ENCODE results near the gene MAGI2. TPM values are rescaled to one million over a fixed set of nuclear protein-coding genes. Genes with fewer than 3 reads are reported as not detected.

The MAGI2 gene
- polyA plus RNA-seq, 1 experiment = 0.81 TPM

DNA sequence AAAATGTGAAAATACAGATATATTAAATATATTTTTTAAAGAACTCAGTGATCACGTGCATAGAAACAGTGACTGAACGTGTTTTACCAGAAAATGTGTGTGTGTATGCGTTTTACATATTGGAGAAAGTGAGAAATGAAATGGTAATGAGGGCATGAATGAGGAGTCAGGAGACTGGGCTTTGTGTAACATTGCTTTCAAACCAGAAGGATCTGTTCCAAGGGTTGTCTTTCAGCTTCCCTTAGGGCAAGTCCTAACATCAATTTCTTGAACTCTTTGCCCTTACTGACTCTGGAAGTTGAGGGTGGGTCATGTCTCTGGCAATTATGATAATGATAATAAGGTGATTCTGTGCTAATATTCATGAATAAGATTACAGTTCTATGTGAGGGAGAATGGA lies 1097.6 kb downstream of the MAGI2 start:
- POLR2A ChIA-PET = interaction anchor here (0.6 kb wide), 1 partner anchor 109 kb away, joined by 5 read pairs; no protein-coding TSS in a partner anchor
- no peak for DNase-seq (ENCODE audit: low read depth)
- Histone ChIP-seq H3K27me3 (ENCODE audit: control insufficient read depth, insufficient read depth, low read length) (no peaks in the 10 kb centered on the region), H3K4me3 (ENCODE audit: low read depth, low read length) (no peak overlapping the region), H3K36me3 (ENCODE audit: control insufficient read depth, insufficient read depth, low read length) (no peaks in the 10 kb centered on the region)
- CTCF ChIA-PET = no interaction called here
- TF ChIP-seq, protein P1, sequence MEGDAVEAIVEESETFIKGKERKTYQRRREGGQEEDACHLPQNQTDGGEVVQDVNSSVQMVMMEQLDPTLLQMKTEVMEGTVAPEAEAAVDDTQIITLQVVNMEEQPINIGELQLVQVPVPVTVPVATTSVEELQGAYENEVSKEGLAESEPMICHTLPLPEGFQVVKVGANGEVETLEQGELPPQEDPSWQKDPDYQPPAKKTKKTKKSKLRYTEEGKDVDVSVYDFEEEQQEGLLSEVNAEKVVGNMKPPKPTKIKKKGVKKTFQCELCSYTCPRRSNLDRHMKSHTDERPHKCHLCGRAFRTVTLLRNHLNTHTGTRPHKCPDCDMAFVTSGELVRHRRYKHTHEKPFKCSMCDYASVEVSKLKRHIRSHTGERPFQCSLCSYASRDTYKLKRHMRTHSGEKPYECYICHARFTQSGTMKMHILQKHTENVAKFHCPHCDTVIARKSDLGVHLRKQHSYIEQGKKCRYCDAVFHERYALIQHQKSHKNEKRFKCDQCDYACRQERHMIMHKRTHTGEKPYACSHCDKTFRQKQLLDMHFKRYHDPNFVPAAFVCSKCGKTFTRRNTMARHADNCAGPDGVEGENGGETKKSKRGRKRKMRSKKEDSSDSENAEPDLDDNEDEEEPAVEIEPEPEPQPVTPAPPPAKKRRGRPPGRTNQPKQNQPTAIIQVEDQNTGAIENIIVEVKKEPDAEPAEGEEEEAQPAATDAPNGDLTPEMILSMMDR (IDR thresholded peaks at IDR 0.05; ENCODE audit: insufficient read depth, low read depth, low read length) = no peak

DNA sequence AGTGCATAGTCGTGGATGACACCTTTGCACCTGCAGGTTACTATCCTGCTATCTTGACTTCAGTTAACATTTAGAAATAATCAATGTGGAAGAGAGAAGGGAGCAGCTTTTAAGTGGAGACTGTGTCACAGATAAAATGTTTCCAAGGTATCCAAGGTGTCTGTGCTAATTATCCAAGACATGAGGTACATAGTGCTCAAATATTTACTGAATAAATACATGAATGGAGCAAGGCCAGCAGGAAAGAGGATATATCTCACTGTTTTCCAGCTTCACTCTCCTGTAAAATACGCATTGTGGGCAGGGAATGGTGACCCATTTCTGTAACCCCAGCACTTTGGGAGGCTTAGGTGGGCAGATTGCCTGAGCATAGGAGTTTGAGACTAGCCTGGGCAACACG lies 1102.5 kb downstream of the MAGI2 start:
- Histone ChIP-seq H3K27me3 (ENCODE audit: control insufficient read depth, insufficient read depth, low read length) (no peaks in the 10 kb centered on the region), H3K36me3 (ENCODE audit: control insufficient read depth, insufficient read depth, low read length) (no peaks in the 10 kb centered on the region), H3K4me3 (ENCODE audit: low read depth, low read length) (no peak overlapping the region)
- POLR2A ChIA-PET = no interaction called here
- TF ChIP-seq, protein P1 (IDR thresholded peaks at IDR 0.05; ENCODE audit: insufficient read depth, low read depth, low read length) = no peak
- CTCF ChIA-PET = no interaction called here
- no peak for DNase-seq (ENCODE audit: low read depth)

DNA sequence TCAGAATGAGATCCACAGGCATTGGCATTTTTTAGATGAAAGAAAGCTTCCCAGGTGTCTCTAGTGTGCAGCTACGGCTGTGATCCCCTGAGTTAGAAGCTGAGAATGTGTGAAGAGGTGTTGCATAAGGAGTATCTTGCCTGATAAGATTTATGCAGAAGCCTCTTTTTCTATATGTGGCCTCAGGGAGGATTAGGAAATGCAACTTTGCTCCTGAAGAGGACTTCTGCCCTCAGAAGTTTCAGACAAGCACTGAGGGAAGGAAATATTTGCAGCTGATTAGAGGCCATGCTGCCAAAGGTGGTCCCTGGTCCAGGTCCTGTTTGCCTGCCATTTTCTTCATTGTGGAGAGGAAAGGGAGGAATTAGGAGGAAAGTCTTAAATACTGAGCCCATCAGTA lies 1103.1 kb downstream of the MAGI2 start:
- no peaks in the 10 kb centered on the region for H3K27me3 ChIP-seq (ENCODE audit: control insufficient read depth, insufficient read depth, low read length)
- CTCF ChIA-PET = interaction anchor here (2.0 kb wide), 1 partner anchor 26 kb away, joined by 7 read pairs; no protein-coding TSS in a partner anchor
- no peak for DNase-seq (ENCODE audit: low read depth)

DNA sequence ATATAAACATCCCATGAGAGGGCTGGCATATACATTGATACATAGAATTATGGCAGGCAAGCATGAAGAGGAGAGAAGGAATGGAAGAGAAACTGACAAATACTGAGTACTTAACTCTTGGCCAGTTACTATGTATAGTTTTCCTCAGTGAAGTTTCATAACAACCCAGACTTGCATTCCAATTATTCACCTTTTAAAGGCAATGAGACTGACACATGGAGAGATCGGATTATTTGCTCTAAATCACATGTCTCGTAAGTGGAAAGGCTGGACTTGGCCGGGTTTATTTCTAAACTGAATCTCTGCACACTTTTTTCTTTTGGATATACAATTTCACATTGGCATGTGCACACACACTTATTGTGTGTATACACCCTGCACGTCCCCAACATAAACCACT lies 1106.6 kb downstream of the MAGI2 start:
- Histone ChIP-seq H3K36me3 (ENCODE audit: control insufficient read depth, insufficient read depth, low read length) (no peaks in the 10 kb centered on the region), H3K27me3 (ENCODE audit: control insufficient read depth, insufficient read depth, low read length) (no peaks in the 10 kb centered on the region), H3K4me3 (ENCODE audit: low read depth, low read length) (no peak overlapping the region)
- CTCF ChIA-PET = no interaction called here
- POLR2A ChIA-PET = no interaction called here
- no peak for DNase-seq (ENCODE audit: low read depth)
- TF ChIP-seq, protein P1 (IDR thresholded peaks at IDR 0.05; ENCODE audit: insufficient read depth, low read depth, low read length) = no peak

More for the DNA sequence above, 1103.1 kb downstream of the MAGI2 start:
- Histone ChIP-seq H3K36me3 (ENCODE audit: control insufficient read depth, insufficient read depth, low read length) (no peaks in the 10 kb centered on the region), H3K4me3 (ENCODE audit: low read depth, low read length) (no peak overlapping the region)
- POLR2A ChIA-PET = no interaction called here
- TF ChIP-seq, protein P1 (IDR thresholded peaks at IDR 0.05; ENCODE audit: insufficient read depth, low read depth, low read length) = no peak

DNA sequence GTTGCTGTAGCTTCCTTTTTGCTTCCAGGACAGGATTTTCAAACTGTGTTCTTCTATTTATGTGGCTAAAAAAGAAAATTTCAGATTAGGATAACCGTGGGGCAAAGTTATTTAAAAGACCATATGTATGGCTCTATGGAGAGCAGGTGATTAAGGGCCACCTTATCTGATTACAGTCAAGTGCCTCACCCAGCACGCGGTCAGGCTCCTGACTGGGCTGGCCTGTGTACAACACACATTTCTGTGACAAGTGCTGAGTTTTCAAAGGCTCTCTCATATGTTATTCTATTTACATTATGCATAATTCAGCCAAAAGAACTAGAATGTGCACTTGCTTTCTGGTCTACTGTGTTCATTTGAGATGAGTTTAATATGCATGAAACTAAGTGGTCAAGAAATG lies 1107.5 kb downstream of the MAGI2 start:
- H3K36me3 ChIP-seq (ENCODE audit: control insufficient read depth, insufficient read depth, low read length) = no peaks in the 10 kb centered on the region
- ChIA-PET POLR2A (no interaction called here), CTCF (no interaction called here)
- H3K27me3 ChIP-seq (ENCODE audit: control insufficient read depth, insufficient read depth, low read length) = no peaks in the 10 kb centered on the region
- no peak overlapping the region for H3K4me3 ChIP-seq (ENCODE audit: low read depth, low read length)
- TF ChIP-seq, protein P1 (IDR thresholded peaks at IDR 0.05; ENCODE audit: insufficient read depth, low read depth, low read length) = no peak
- no peak for DNase-seq (ENCODE audit: low read depth)

All from BJ (cell line).